PC-9 (cell line): ENCODE data around the gene SSX7. TPM values are rescaled to one million over a fixed set of nuclear protein-coding genes. Genes with fewer than 3 reads are reported as not detected.
"Not testable (repeated sequence)": the region's sequence is repeated elsewhere in the genome, so short reads cannot be mapped to it uniquely, and the experiment has no call there.

Source experiments
- BruUV-seq: library from RNA; stranded (reverse); fragments of 400-500 nt; replicated peaks from 2 replicates; lab custom pipeline; 2021; lab: Mats Ljungman, UMichigan
- CTCF ChIA-PET: fragments of 300-600 bp; sonication (Branson Sonifier 250); formaldehyde crosslinking; loops from one replicate; lab custom pipeline; 2022; ENCODE audit warnings: antibody characterized with exemption; lab: Charles Lee
- POLR2A ChIA-PET: fragments of 300-600 bp; sonication (Branson Sonifier 250); formaldehyde crosslinking; loops from one replicate; lab custom pipeline; 2022; ENCODE audit warnings: antibody characterized with exemption; ENCODE audit not compliant: unreplicated experiment; lab: Charles Lee
- DNase-seq, 2 experiments: peaks; one replicate each; pipeline versions ENCODE4 v3.0.0 to v3.0.0-alpha.2; 2015 to 2022; ENCODE audit warnings: mixed read lengths in 1 of 2
- H2AFZ ChIP-seq: fragments of 200-600 bp; sonication (generic); 2 replicates; pipeline ENCODE4 v1.8.1; 2017; ENCODE audit warnings: antibody characterized with exemption
- H3F3A ChIP-seq: fragments of 200-600 bp; sonication (generic); 2 replicates; pipeline ENCODE4 v1.8.1; 2017; ENCODE audit warnings: antibody characterized with exemption, mild to moderate bottlenecking, low read depth; ENCODE audit not compliant: insufficient read depth
- H3K27ac ChIP-seq: fragments of 200-600 bp; sonication (generic); 2 replicates; pipeline ENCODE4 v1.6.1; 2016; ENCODE audit warnings: mixed run types
- H3K27me3 ChIP-seq: fragments of 200-600 bp; sonication (generic); 2 replicates; pipeline ENCODE4 v1.6.1; 2016; ENCODE audit warnings: low read depth, mixed run types; ENCODE audit not compliant: insufficient read depth
- H3K36me3 ChIP-seq: fragments of 200-600 bp; sonication (generic); 2 replicates; pipeline ENCODE4 v1.6.1; 2016; ENCODE audit warnings: low read depth, mixed run types
- H3K4me1 ChIP-seq: fragments of 200-600 bp; sonication (generic); replicated peaks from 2 replicates; pipeline ENCODE4 v1.6.1; 2016; ENCODE audit warnings: mixed run types; ENCODE audit not compliant: insufficient read depth
- H3K4me2 ChIP-seq: fragments of 200-600 bp; sonication (generic); 2 replicates; pipeline ENCODE4 v1.6.1; 2017; ENCODE audit warnings: mixed run types
- H3K4me3 ChIP-seq: fragments of 200-600 bp; sonication (generic); 2 replicates; pipeline ENCODE4 v1.6.1; 2016; ENCODE audit warnings: mixed run types
- H3K79me2 ChIP-seq: fragments of 200-600 bp; sonication (generic); 2 replicates; pipeline ENCODE4 v1.6.1; 2017; ENCODE audit warnings: low read depth, mixed run types
- H3K9me2 ChIP-seq: fragments of 200-600 bp; sonication (generic); 2 replicates; pipeline ENCODE4 v1.8.1; 2017; ENCODE audit warnings: mild to moderate bottlenecking; ENCODE audit not compliant: insufficient read depth
- H3K9me3 ChIP-seq: fragments of 200-600 bp; sonication (generic); 2 replicates; pipeline ENCODE4 v1.8.1; 2016; ENCODE audit warnings: low read depth; ENCODE audit not compliant: insufficient read depth
- H4K20me1 ChIP-seq: fragments of 200-600 bp; sonication (generic); 2 replicates; pipeline ENCODE4 v1.8.1; 2017; ENCODE audit not compliant: insufficient read depth
- EZH2 ChIP-seq: fragments of 200-600 bp; sonication (generic); IDR thresholded peaks from 2 replicates; pipeline ENCODE4 v1.8.0; 2017; ENCODE audit warnings: antibody characterized with exemption, low read depth
- intact Hi-C: fragments of 100-400 bp; cut with micrococcal nuclease; formaldehyde crosslinking; loops from one replicate; pipeline ENCODE4 v1.10.0; 2022; ENCODE audit not compliant: unreplicated experiment
- total RNA-seq: library from RNA; stranded (reverse); gene quantifications from 2 replicates; pipeline ENCODE4 v1.2.3, GENCODE V29; 2021
- TF ChIP-seq, protein P1 (sequence below): fragments of 200-600 bp; sonication (generic); conservative IDR thresholded peaks from 2 replicates; pipeline ENCODE4 v1.6.1; 2017; ENCODE audit warnings: mixed run types, antibody characterized with exemption, mild to moderate bottlenecking, moderate library complexity

SSX7 gene
- total RNA-seq, 1 experiment from 2014 or later, result not detected

DNA sequence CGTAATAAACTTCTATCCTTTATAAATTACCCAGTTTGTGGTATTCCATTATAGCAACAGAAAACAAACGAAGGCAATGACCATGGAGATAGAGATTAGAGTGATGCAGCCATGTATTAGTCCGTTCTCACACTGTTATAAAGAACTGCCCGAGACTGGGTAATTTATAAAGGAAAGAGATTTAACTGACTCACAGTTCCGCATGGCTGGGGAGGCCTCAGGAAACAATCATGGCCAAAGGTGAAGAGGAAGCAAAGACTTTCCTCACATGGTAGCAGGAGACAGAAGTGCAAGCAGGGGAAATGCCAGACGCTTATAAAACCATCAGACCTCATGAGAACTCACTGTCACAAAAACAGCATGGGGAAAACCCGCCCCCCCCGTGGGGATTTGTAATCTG, 34.0 kb downstream of the SSX7 start:
- H3K79me2 ChIP-seq, H3F3A ChIP-seq, DNase-seq, H3K36me3 ChIP-seq, BruUV-seq, H4K20me1 ChIP-seq, H2AFZ ChIP-seq, CTCF ChIA-PET, H3K9me2 ChIP-seq, H3K27me3 ChIP-seq, H3K4me1 ChIP-seq, H3K27ac ChIP-seq, POLR2A ChIA-PET, H3K9me3 ChIP-seq, intact Hi-C loops, H3K4me2 ChIP-seq, H3K4me3 ChIP-seq: not testable (repeated sequence)

DNA sequence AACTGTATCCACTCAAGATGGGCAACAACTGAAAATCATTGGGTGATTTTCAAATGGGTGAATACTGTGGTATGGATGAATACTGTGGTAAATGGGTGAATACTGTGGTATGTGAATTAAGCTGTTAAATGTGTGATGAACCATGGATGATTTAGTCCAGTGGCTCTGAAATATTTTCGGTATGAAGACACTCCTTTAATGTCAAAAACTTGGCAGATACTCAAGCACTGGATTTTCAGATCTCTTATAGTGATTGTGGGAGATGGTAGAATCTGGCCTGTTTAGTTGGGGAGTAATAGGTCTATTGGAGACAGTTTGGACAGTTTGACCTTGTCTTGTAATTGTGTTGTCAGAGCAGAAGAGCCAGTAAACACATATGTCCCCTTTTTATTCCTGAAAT, 45.7 kb downstream of the SSX7 start:
- no TSS peak for BruUV-seq
- no peaks in the 10 kb centered on the region for H3K9me3 ChIP-seq
- no peaks in the 10 kb centered on the region for H3K79me2 ChIP-seq
- no peak overlapping the region for H2AFZ ChIP-seq
- no peaks in the 10 kb centered on the region for H3K36me3 ChIP-seq
- H4K20me1 ChIP-seq, result no peaks in the 10 kb centered on the region
- intact Hi-C loops, result no loop called here
- no peaks in the 10 kb centered on the region for H3K4me1 ChIP-seq
- peaks cover 28% of the 10 kb centered on the region for H3K27me3 ChIP-seq
- no peaks in the 10 kb centered on the region for H3K9me2 ChIP-seq
- no peak overlapping the region for H3K4me3 ChIP-seq
- H3K4me2 ChIP-seq, result no peak overlapping the region
- TF ChIP-seq, protein P1, sequence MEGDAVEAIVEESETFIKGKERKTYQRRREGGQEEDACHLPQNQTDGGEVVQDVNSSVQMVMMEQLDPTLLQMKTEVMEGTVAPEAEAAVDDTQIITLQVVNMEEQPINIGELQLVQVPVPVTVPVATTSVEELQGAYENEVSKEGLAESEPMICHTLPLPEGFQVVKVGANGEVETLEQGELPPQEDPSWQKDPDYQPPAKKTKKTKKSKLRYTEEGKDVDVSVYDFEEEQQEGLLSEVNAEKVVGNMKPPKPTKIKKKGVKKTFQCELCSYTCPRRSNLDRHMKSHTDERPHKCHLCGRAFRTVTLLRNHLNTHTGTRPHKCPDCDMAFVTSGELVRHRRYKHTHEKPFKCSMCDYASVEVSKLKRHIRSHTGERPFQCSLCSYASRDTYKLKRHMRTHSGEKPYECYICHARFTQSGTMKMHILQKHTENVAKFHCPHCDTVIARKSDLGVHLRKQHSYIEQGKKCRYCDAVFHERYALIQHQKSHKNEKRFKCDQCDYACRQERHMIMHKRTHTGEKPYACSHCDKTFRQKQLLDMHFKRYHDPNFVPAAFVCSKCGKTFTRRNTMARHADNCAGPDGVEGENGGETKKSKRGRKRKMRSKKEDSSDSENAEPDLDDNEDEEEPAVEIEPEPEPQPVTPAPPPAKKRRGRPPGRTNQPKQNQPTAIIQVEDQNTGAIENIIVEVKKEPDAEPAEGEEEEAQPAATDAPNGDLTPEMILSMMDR, result no peak
- TF ChIP-seq EZH2, result no peak
- no peaks in the 10 kb centered on the region for H3F3A ChIP-seq
- ChIA-PET POLR2A (no interaction called here), CTCF (no interaction called here)
- DNase-seq, result no peak
- H3K27ac ChIP-seq, result no peak overlapping the region

DNA sequence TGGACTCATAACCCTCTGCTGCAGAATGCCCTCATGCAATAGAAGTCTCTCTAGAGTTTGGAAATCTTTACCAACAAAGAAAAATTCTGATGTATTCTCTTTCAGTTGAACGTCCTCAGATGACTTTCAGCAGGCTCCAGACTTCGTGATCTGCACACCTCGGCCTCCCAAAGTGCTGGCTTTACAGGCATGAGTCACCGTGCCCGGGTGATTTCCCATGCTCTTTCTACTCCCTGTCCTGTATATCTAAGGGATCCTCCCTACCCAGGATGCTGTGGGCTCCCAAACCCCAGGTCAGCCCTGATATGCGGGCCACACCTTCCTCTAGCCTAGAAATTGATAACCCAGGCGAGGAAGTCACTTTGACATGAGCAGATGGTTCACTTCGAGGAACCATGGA, 51.5 kb downstream of the SSX7 start:
- DNase-seq, POLR2A ChIA-PET, H3K4me1 ChIP-seq: not testable (repeated sequence)

DNA sequence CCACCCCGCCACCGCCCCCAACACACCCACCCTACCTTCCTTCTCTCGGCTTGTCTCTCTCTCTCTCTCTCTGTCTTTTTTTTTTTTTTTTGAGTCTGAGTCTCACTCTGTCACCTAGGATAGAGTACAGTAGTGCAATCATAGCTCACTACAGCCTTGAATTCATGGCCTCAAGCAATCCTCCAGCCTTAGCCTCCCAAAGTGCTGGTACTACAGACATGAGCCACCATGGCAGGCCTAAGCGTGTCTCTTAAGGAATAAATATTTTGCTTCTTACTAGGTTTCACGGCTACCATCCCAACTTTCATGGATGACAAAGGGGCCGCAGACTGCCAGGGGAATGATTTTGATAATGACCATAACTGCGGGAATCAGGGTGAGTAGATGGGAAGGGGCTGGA, 55.8 kb downstream of the SSX7 start:
- intact Hi-C loops, result no loop called here
- POLR2A ChIA-PET, result no interaction called here
- H3K27me3 ChIP-seq, result peaks cover 4% of the 10 kb centered on the region; the same call in 1 of the 2 replicates

More for the DNA sequence above, 51.5 kb downstream of the SSX7 start:
- BruUV-seq, H3K36me3 ChIP-seq, CTCF ChIA-PET, H3K4me2 ChIP-seq, H3F3A ChIP-seq, H3K79me2 ChIP-seq, H3K9me3 ChIP-seq, H3K27ac ChIP-seq, H3K9me2 ChIP-seq, H3K4me3 ChIP-seq, H2AFZ ChIP-seq, H4K20me1 ChIP-seq, intact Hi-C loops: not testable (repeated sequence)
- H3K27me3 ChIP-seq, result peaks cover 17% of the 10 kb centered on the region; the same call in 1 of the 2 replicates

More for the DNA sequence above, 55.8 kb downstream of the SSX7 start:
- CTCF ChIA-PET, result no interaction called here
- no peak overlapping the region for H3K4me2 ChIP-seq
- H3K36me3 ChIP-seq, result no peaks in the 10 kb centered on the region
- H3K9me2 ChIP-seq, result no peaks in the 10 kb centered on the region
- DNase-seq, result no peak
- no TSS peak for BruUV-seq
- H3K4me3 ChIP-seq, result no peak overlapping the region
- H3F3A ChIP-seq, result no peaks in the 10 kb centered on the region
- H3K9me3 ChIP-seq, result no peaks in the 10 kb centered on the region
- TF ChIP-seq, protein P1, result no peak
- no peak for TF ChIP-seq EZH2
- no peaks in the 10 kb centered on the region for H4K20me1 ChIP-seq
- no peaks in the 10 kb centered on the region for H3K79me2 ChIP-seq
- no peak overlapping the region for H3K27ac ChIP-seq
- no peaks in the 10 kb centered on the region for H3K4me1 ChIP-seq
- H2AFZ ChIP-seq, result no peak overlapping the region
